Calu3 (cell line): ENCODE measurements around the gene LGALS8. TPM values are rescaled to one million over a fixed set of nuclear protein-coding genes. Genes with fewer than 3 reads are reported as not detected.

Experiments
- BruUV-seq: library from RNA; stranded (reverse); fragments of 400-500 nt; replicated peaks from 2 replicates; lab custom pipeline; 2021; lab: Mats Ljungman, UMichigan
- CTCF ChIA-PET: fragments of 300-600 bp; sonication (Branson Sonifier 250); formaldehyde crosslinking; loops from one replicate; lab custom pipeline; 2022; ENCODE audit warnings: antibody characterized with exemption; lab: Charles Lee
- DNase-seq: peaks from one replicate; pipeline ENCODE4 v3.0.0; 2022
- H3K27ac Mint-ChIP-seq: one replicate; pipeline ENCODE4 v1.8.0; 2022; ENCODE audit warnings: mixed read lengths; ENCODE audit not compliant: unreplicated experiment
- H3K27me3 Mint-ChIP-seq: one replicate; pipeline ENCODE4 v1.8.0; 2022; ENCODE audit warnings: mixed read lengths; ENCODE audit not compliant: unreplicated experiment
- H3K36me3 Mint-ChIP-seq: one replicate; pipeline ENCODE4 v1.8.0; 2022; ENCODE audit warnings: mild to moderate bottlenecking, moderate library complexity, mixed read lengths; ENCODE audit not compliant: insufficient read depth, unreplicated experiment
- H3K4me1 Mint-ChIP-seq: one replicate; pipeline ENCODE4 v1.8.0; 2022; ENCODE audit warnings: mild to moderate bottlenecking, low read depth, mixed read lengths; ENCODE audit not compliant: unreplicated experiment
- H3K4me3 Mint-ChIP-seq: one replicate; pipeline ENCODE4 v1.8.0; 2022; ENCODE audit warnings: mild to moderate bottlenecking, low read depth, moderate library complexity, mixed read lengths; ENCODE audit not compliant: unreplicated experiment
- H3K9me3 Mint-ChIP-seq: one replicate; pipeline ENCODE4 v1.8.0; 2022; ENCODE audit warnings: low read depth, mixed read lengths; ENCODE audit not compliant: unreplicated experiment
- intact Hi-C: fragments of 100-400 bp; cut with micrococcal nuclease; formaldehyde crosslinking; loops from one replicate; pipeline ENCODE4 v1.10.0; 2022; ENCODE audit not compliant: unreplicated experiment
- total RNA-seq: library from RNA; stranded (reverse); gene quantifications from 2 replicates; pipeline ENCODE4 v1.2.3, GENCODE V29; 2022
- TF ChIP-seq, protein P1 (sequence below): fragments of 200-600 bp; IDR thresholded peaks from one replicate; pipeline ENCODE4 v1.8.0; 2022; ENCODE audit warnings: antibody characterized with exemption; ENCODE audit not compliant: unreplicated experiment

LGALS8 gene
- total RNA-seq, 1 experiment from 2014 or later, result 46.5 TPM

DNA sequence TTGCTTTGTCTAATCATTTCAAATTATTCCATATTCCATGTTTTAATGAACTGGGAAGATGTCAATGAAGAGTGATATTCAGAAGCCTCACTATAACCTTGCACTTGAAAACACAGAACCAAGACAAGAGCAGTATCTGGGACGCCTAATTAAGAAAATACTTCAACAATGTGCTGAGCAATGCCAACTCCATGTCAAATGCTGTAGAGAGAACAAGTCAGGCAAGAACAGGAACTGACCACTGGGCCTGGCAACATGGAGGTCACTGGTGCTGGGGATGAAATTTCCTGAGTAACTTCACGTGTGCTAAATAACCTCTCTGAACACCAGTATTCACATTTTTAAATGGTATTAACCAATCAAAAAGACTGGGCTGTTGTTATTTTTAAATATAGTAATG lies 57.7 kb downstream of the LGALS8 start:
- no peak overlapping the region for H3K4me3 Mint-ChIP-seq
- no TSS peak for BruUV-seq
- no peak for DNase-seq
- H3K27ac Mint-ChIP-seq, result no peak overlapping the region
- H3K36me3 Mint-ChIP-seq, result peaks cover 62% of the 10 kb centered on the region
- CTCF ChIA-PET, result no interaction called here
- H3K9me3 Mint-ChIP-seq, result no peaks in the 10 kb centered on the region
- intact Hi-C loops, result loop anchor here (1.0 kb wide), 1 partner anchor 10 kb away; no protein-coding TSS in a partner anchor
- TF ChIP-seq, protein P1, sequence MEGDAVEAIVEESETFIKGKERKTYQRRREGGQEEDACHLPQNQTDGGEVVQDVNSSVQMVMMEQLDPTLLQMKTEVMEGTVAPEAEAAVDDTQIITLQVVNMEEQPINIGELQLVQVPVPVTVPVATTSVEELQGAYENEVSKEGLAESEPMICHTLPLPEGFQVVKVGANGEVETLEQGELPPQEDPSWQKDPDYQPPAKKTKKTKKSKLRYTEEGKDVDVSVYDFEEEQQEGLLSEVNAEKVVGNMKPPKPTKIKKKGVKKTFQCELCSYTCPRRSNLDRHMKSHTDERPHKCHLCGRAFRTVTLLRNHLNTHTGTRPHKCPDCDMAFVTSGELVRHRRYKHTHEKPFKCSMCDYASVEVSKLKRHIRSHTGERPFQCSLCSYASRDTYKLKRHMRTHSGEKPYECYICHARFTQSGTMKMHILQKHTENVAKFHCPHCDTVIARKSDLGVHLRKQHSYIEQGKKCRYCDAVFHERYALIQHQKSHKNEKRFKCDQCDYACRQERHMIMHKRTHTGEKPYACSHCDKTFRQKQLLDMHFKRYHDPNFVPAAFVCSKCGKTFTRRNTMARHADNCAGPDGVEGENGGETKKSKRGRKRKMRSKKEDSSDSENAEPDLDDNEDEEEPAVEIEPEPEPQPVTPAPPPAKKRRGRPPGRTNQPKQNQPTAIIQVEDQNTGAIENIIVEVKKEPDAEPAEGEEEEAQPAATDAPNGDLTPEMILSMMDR, result no peak
- H3K4me1 Mint-ChIP-seq, result no peaks in the 10 kb centered on the region
- H3K27me3 Mint-ChIP-seq, result no peaks in the 10 kb centered on the region

DNA sequence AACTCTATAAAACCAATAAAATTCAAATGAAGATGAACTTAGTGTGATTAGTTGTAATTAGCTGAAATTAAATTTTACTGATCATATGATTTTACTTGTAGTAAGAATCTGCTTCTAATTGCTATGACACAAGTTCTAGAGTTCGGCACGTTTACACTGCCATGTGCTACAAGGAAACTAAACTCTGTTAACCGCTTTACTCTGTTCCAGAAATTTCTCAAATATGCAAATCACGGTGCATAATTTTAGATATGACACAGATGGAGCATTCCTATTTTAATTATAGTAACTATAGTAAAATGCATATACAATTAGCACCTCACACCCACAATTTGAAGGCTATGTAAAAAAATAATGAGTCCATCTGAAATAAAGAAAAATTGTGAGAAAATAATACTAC lies 65.7 kb downstream of the LGALS8 start:
- TF ChIP-seq, protein P1, result no peak
- Mint-ChIP-seq H3K4me3 (no peak overlapping the region), H3K27ac (no peak overlapping the region), H3K36me3 (peaks cover 62% of the 10 kb centered on the region), H3K27me3 (no peaks in the 10 kb centered on the region), H3K9me3 (no peaks in the 10 kb centered on the region), H3K4me1 (no peaks in the 10 kb centered on the region)
- no TSS peak for BruUV-seq
- intact Hi-C loops, result no loop called here
- DNase-seq, result no peak
- CTCF ChIA-PET, result no interaction called here

DNA sequence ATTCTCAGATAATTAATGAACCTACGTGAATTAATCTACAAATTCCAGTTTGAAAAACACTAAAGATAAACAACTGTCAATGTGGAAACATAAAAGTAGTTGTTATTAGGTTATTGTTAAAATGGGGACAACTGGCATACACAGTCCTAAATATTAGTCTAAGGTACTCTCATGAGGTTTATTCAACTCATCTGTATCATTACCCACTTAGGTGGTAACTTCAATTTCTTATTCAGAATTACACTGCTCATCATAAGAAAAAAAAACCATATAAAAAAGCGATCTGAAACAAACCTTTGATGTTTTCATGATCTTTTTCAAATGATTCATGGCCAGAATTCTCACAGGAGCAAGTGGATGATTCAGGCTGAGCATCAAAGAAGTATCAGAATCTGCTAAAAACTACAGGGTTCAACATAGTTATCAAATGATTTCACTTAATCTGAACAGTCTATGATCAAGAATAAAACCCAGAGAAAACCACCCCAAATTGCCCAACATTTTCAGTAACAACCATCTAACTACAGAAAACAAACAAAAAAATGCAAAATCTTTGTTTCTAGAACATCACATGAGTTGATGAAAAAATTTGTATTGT lies 66.9 kb downstream of the LGALS8 start:
- no TSS peak for BruUV-seq
- Mint-ChIP-seq H3K4me3 (no peak overlapping the region), H3K4me1 (no peaks in the 10 kb centered on the region), H3K27ac (no peak overlapping the region), H3K27me3 (no peaks in the 10 kb centered on the region), H3K9me3 (no peaks in the 10 kb centered on the region), H3K36me3 (peaks cover 52% of the 10 kb centered on the region)
- DNase-seq, result no peak
- CTCF ChIA-PET, result no interaction called here
- intact Hi-C loops, result no loop called here
- TF ChIP-seq, protein P1, result no peak

DNA sequence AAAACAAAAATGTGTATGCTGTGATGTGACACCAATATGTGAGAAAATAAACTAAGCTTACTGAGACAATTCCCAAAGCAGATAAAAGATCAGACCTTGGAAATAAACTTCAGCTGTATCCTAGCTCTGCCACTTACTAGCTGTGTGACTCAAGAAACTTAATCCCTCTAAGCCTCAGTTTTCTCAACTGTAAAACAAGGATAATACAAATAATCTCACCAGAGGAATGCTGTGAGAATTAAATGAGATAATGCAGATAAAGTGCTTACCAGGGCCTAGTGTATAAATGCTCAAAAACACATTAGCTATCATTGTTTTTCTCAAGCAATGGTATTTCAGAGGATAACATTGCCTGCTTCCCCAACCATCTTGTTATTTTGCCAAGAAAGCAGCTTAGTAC lies 78.4 kb downstream of the LGALS8 start:
- Mint-ChIP-seq H3K4me1 (peaks cover 9% of the 10 kb centered on the region), H3K9me3 (no peaks in the 10 kb centered on the region), H3K27me3 (no peaks in the 10 kb centered on the region), H3K36me3 (peaks cover 60% of the 10 kb centered on the region), H3K4me3 (no peak overlapping the region), H3K27ac (no peak overlapping the region)
- BruUV-seq, result no TSS peak
- CTCF ChIA-PET, result no interaction called here
- no peak for DNase-seq
- intact Hi-C loops, result no loop called here
- TF ChIP-seq, protein P1, result no peak

Other genes with a start within 250 kb of the LGALS8 start
- 4.4 and 6.4 TPM in 2 replicates for gene ERO1B, start 242.0 kb upstream of the LGALS8 start, total RNA-seq
- 0.19 TPM in 1 of 2 replicates, not detected in the other for gene EDARADD, start 129.7 kb upstream of the LGALS8 start, total RNA-seq
- gene HEATR1, start 80.5 kb downstream of the LGALS8 start, total RNA-seq, result 70.4 and 75.5 TPM in 2 replicates
- 0.54 TPM in 1 of 2 replicates, not detected in the other for gene ACTN2, start 162.5 kb downstream of the LGALS8 start, total RNA-seq